Natural killer cell treated with Interleukin-12 subunit alpha and Interleukin-12 subunit beta and Interleukin-15 and Interleukin-18, amount 100 ng/mL, for 72 hours (primary cell): ENCODE results near the gene MORC2. TPM values are rescaled to one million over a fixed set of nuclear protein-coding genes. Genes with fewer than 3 reads are reported as not detected.

Experiments used
- ATAC-seq, 2 donors: fragments of 150-1000 bp; cut with Tn5 transposase in 1 of 2; sonication (Bioruptor Pico), chemical (Tn5 transposase) in 1 of 2; 2 replicates each; pipeline ENCODE4 v1.10.0; 2021
- DNase-seq: peaks from one replicate; pipeline ENCODE4 v3.0.0; 2022; ENCODE audit warnings: low spot score
- H3K27ac Mint-ChIP-seq, 2 donors: 1 replicate in 1 of 2; 2 replicates in 1 of 2; pipeline ENCODE4 v1.8.0; 2022; ENCODE audit warnings: mixed read lengths in 2 of 2, mild to moderate bottlenecking in 1 of 2, moderate library complexity in 1 of 2
- H3K27me3 Mint-ChIP-seq, 2 donors: 1 replicate in 1 of 2; 2 replicates in 1 of 2; pipeline ENCODE4 v1.8.0; 2022; ENCODE audit warnings: mixed read lengths in 2 of 2
- H3K36me3 Mint-ChIP-seq: one replicate; pipeline ENCODE4 v1.8.0; 2022; ENCODE audit warnings: mixed read lengths
- H3K4me1 Mint-ChIP-seq, 2 donors: 1 replicate in 1 of 2; 2 replicates in 1 of 2; pipeline ENCODE4 v1.8.0; 2022; ENCODE audit warnings: low read depth in 2 of 2, mixed read lengths in 2 of 2, mild to moderate bottlenecking in 1 of 2
- H3K4me3 Mint-ChIP-seq: one replicate; pipeline ENCODE4 v1.8.0; 2022; ENCODE audit warnings: mixed read lengths
- H3K9me3 Mint-ChIP-seq: 2 replicates; pipeline ENCODE4 v1.8.0; 2022; ENCODE audit warnings: mixed read lengths
- total RNA-seq, 2 donors: library from RNA; stranded (reverse); gene quantifications; one replicate each; pipeline ENCODE4 v1.2.3, GENCODE V29; 2022

MORC2 gene
- total RNA-seq, 2 donors from 2014 or later = 23.6 to 30.4 TPM

DNA sequence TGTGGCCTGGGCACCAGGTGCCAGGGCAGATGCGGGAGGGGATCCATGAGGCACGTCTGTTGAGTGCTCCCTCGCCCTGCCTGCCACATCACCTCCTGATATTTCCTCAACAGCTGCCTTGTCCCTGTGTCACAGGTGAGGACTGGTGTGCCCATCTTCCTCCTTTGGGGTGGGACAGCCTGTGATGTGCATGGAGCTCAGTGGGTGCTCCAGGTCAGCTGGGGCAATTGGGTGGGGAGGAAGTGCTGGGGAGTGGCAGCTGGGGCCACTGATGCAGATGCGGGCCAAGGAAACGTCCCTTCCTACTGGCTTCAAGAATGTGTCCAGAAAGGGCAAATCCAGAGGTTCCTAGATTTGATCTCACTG is 83.6 kb downstream of the MORC2 start:
- Mint-ChIP-seq H3K36me3 (no peaks in the 10 kb centered on the region), H3K4me1 (no peaks in the 10 kb centered on the region), H3K27ac (no peak overlapping the region), H3K9me3 (no peaks in the 10 kb centered on the region), H3K27me3 (no peaks in the 10 kb centered on the region), H3K4me3 (no peak overlapping the region)
- no peak for DNase-seq
- no peak for ATAC-seq

DNA sequence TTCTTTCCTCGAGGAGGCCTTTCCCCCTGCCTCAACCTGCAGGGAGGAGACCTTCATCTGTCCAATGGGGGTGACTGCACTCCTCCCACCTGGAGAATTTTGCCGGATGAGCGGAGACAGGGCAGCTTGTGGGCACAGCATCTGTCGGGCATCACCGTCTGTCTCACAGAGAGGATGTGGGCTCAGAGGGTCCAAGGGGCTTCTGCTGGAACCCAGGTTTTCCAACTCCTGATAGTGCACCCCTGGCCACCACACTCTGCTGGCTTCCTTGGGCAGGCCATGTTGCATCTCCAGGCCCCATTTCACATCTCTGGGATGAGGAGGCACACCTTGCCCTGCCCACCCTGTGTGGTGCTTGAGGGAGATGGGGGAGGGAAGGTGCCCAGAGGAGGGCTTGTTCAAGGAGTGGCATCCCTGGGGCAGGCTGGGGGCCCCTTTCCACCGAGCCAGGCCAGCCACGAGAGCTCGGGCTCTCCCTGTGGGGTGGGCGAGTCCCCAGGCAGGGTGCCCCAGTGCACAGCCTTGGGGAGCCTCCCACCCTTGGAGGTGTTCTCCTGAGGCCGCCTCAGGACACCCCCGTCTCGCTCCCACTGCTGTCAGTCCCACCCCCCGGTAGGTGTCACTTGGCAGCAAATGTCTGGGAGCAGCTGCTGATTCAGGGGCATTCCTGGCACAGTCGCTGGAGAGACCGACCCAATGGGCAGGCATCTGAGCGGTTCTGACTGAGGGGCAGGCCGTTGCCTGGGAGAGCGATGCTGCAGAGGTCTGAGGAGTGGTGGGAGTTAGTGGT is 84.2 kb downstream of the MORC2 start:
- H3K9me3 Mint-ChIP-seq = no peaks in the 10 kb centered on the region
- ATAC-seq = no peak
- DNase-seq = peak; percentile 46
- no peak overlapping the region for H3K27ac Mint-ChIP-seq
- no peak overlapping the region for H3K4me3 Mint-ChIP-seq
- H3K36me3 Mint-ChIP-seq = no peaks in the 10 kb centered on the region
- H3K27me3 Mint-ChIP-seq = no peaks in the 10 kb centered on the region
- no peaks in the 10 kb centered on the region for H3K4me1 Mint-ChIP-seq

DNA sequence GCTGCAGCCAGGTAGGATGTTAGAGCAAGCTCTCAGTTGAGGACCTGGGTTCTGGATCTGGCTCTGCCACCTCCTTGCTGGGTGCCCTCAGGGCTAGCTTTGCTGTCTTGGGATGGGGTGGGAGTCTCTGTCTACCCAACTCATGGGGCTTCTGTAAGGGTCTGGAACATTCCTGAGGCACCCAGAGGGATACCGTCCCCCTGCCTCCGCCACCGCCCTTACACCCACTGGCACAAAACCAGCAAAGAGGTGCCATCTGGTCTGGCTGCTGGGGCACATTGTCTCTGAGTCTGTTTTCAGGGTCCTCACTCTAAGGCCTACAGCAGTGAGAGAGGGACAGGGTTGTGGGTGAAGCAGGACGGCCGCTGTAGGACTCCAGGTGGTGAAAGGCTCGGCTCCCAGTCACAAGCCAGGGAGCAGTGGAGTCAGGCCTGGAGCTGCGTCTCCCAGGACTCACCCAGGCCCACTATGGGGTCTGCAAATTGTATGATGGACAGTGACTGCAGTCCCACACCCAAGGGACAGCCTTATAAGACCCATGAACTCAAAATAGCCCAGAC is 84.9 kb downstream of the MORC2 start:
- no peaks in the 10 kb centered on the region for H3K9me3 Mint-ChIP-seq
- no peak for ATAC-seq
- no peak overlapping the region for H3K27ac Mint-ChIP-seq
- H3K27me3 Mint-ChIP-seq = no peaks in the 10 kb centered on the region
- H3K4me1 Mint-ChIP-seq = no peaks in the 10 kb centered on the region
- H3K36me3 Mint-ChIP-seq = no peaks in the 10 kb centered on the region
- no peak for DNase-seq
- H3K4me3 Mint-ChIP-seq = no peak overlapping the region

DNA sequence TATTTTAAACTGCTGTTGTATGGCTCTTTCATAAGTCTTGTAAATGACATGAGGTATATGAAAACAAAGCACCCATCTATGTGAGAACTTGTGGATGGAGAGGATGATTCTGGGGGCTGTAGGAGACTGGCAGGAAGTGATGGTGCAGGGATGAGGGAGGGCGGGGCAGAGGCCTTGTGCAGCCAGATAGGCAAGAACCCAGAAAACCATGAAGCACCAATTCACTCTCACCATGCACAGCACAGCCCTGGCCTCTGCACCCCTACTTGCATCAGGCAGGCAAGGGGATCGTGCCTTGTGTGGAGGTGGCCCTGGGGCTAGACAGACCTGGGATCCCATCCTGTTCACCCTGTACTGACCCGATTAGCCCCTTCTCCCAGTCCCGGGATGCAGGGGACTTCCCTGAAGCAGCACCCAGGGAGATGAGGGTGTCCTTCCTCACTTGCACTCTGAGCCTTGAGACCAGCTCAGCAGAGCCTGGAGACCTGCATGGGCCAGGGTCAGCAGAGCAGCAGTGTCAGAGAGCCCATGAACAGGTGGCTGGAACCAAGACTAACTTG is 85.5 kb downstream of the MORC2 start:
- Mint-ChIP-seq H3K27ac (no peak overlapping the region), H3K36me3 (no peaks in the 10 kb centered on the region), H3K9me3 (no peaks in the 10 kb centered on the region), H3K27me3 (no peaks in the 10 kb centered on the region), H3K4me1 (no peaks in the 10 kb centered on the region), H3K4me3 (no peak overlapping the region)
- ATAC-seq (peak in 1 of 2 donors; percentile 25), DNase-seq (peak; percentile 41)

DNA sequence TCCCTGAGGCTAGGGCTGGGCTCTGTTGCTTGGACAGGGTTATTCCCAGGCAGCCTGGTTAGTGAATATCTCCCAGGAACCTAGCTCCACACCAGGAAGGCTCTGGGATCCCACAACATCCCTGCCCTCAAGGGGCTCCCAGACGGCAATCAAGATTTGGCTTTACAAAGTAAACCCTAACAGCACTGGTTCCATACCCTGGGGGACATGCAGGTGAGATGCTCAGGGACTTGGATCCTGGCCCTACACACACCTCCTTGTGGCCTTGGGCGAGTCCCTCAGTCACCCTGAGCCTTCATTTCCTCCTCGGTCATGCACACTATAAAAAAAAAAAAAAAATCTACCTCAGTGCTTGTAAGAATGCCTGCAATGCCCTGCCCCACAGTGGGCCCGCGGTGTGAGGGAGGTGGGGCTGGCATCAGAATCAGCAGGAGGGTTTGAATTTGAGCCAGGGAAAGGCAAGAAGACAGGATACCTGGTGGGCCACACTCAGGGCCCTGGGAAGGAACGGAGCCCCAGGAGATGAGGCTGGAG is 86.3 kb downstream of the MORC2 start:
- Mint-ChIP-seq H3K4me1 (no peaks in the 10 kb centered on the region), H3K36me3 (no peaks in the 10 kb centered on the region), H3K9me3 (no peaks in the 10 kb centered on the region), H3K27me3 (no peaks in the 10 kb centered on the region), H3K4me3 (no peak overlapping the region), H3K27ac (no peak overlapping the region)
- DNase-seq (no peak), ATAC-seq (no peak)

DNA sequence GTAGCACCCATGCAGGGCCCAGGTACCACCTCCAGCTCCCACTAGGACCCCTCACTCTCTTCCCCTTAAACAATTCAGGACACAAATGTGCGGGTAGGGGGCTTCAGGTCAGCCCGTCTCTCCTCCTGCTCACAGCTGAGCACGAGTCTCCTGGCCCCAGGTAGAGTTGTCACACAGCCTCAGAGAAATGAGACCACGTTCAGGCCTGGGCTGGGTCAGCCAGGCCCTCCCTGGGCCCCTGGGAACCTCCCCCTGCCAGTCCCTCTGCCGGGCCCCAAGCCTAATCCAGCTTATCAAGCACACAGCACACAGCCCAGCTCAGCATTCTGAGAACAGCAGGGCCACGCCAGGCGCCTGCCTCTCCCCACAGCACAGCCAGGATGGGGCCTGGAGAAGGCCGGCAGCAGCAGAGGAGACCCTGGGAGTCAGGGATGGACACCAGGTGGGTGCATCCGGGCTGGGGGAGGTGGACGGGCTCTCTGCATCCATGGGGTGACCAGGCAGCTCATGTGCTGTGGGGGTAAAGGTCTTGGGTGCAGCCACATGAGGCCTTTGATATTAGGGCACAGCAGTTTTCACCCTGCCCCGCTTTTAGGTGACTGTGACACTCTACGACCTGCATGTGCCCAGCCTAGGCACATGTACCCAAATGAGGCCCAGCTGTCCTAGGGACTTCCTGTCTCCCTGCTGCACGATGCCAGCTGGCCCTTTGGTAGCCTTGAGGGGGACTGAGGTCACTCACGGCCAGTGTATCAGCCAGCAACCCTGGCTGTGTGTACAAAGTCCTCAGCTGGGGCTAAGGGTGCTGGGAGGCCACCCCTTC is 87.0 kb downstream of the MORC2 start:
- DNase-seq (no peak), ATAC-seq (no peak)
- no peak overlapping the region for H3K27ac Mint-ChIP-seq
- no peaks in the 10 kb centered on the region for H3K9me3 Mint-ChIP-seq
- H3K4me3 Mint-ChIP-seq = no peak overlapping the region
- H3K27me3 Mint-ChIP-seq = no peaks in the 10 kb centered on the region
- no peaks in the 10 kb centered on the region for H3K4me1 Mint-ChIP-seq
- no peaks in the 10 kb centered on the region for H3K36me3 Mint-ChIP-seq

DNA sequence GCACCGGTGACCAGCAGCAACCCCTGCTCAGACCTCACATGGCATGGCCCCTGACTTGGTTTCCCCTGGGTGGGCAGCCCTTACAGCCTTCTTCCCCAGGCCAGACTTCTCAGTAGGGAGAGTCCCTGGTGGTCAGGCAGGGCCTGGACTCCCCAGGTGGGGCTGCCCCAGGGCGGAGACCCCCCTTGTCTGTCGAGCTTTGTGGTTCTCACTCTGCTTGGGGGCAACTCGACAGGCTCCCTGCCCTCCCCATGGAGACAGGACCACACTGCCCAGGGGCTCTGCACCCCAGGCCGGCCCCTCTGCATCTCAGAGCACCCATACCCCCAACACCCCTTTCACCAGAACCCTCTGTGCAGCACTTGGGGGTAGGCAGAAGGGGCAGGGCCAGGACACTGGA is 87.7 kb downstream of the MORC2 start:
- Mint-ChIP-seq H3K4me1 (no peaks in the 10 kb centered on the region), H3K4me3 (no peak overlapping the region), H3K27ac (no peak overlapping the region), H3K9me3 (no peaks in the 10 kb centered on the region), H3K36me3 (no peaks in the 10 kb centered on the region), H3K27me3 (no peaks in the 10 kb centered on the region)
- DNase-seq (peak; percentile 26), ATAC-seq (peak in 1 of 2 donors; percentile 4)

DNA sequence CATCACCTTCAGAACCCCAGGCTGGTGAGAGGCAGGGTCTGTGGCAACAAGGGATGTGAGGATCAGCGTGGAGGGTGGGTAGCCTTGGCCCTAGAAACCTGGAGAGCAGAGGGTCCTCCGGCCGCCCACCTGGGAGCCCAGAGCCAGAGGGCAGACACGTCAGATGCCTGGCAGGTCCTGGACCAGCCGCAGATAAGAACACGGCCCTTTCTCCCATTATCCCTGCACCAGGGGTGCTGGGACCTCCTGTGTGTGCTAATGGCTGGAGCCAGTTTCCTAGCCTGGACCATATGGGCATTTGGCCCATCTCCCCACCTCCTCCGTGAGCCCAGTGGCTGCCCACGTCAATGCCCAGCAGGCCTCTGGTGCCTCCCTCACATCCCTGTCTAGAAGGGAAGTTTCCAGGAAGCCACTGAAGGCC is 88.4 kb downstream of the MORC2 start:
- Mint-ChIP-seq H3K9me3 (no peaks in the 10 kb centered on the region), H3K36me3 (no peaks in the 10 kb centered on the region), H3K4me3 (no peak overlapping the region), H3K27ac (no peak overlapping the region), H3K4me1 (no peaks in the 10 kb centered on the region), H3K27me3 (no peaks in the 10 kb centered on the region)
- ATAC-seq (no peak), DNase-seq (no peak)

DNA sequence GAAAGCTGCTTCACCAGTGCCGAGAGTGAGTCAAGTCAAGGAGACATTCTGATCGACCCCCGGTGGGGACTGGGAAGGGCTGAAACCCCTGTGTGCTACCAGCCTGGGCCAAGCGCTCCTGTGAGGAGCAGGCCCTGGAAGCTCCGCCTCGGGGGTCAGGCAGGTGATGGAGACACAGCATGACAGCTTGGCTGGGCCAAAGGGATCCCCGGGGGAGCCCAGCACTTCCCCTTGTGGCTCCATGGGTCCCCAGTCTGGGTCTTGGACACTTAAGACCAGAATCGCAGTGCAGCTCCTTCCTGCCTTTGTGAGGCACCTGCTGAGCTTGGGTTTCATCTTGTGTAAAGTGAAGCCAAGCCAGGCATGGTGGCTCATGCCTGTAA is 89.2 kb downstream of the MORC2 start:
- H3K4me1 Mint-ChIP-seq = no peaks in the 10 kb centered on the region
- DNase-seq = peak; percentile 44
- H3K27ac Mint-ChIP-seq = no peak overlapping the region
- no peaks in the 10 kb centered on the region for H3K9me3 Mint-ChIP-seq
- H3K4me3 Mint-ChIP-seq = no peak overlapping the region
- no peaks in the 10 kb centered on the region for H3K27me3 Mint-ChIP-seq
- no peaks in the 10 kb centered on the region for H3K36me3 Mint-ChIP-seq
- no peak for ATAC-seq

DNA sequence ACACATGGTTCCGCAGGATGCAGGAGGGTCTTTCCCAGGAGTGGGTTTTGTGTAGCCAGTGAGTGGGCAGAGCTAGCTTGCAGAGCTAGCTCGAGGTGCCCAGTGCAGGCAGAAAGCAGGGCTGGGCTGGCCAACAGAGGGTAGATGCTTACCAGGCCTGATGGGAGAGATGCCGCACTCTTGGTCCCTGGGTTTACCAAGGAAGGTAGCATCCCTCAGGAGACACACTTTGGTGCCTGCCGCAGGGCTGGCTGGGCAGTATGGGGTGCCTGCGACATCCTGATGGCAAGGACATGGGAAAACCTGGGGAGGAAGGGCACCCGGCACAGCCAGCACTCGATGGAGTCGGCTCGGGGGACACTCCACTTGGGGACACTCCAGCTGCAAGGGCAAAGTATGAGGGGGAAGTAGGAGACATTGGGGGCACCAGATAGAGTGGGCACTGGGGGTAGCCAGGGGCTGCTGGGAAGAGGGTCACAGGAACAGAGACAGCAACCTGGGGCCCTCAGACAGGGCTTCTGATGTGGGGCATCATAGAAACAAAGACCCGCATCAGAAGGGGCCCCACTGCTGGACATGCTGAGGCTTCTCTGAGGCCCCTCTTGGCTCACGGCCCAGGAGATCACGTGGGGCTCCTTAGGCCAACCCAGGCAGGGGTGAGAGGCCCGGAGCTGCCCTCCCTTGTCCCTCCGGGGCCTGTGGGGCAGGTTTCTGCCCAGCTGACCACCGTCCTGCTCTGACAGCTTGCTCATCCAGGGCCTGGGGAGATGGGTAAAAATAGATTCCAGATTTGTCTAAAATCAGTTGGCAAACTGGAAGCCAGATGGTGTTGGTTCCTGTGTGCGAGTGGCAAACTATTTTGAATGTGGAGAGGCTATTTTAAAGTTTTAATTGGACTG is 89.8 kb downstream of the MORC2 start:
- Mint-ChIP-seq H3K27me3 (no peaks in the 10 kb centered on the region), H3K9me3 (no peaks in the 10 kb centered on the region), H3K4me1 (no peaks in the 10 kb centered on the region), H3K27ac (no peak overlapping the region), H3K4me3 (no peak overlapping the region), H3K36me3 (no peaks in the 10 kb centered on the region)
- ATAC-seq (no peak), DNase-seq (peak; percentile 54)

DNA sequence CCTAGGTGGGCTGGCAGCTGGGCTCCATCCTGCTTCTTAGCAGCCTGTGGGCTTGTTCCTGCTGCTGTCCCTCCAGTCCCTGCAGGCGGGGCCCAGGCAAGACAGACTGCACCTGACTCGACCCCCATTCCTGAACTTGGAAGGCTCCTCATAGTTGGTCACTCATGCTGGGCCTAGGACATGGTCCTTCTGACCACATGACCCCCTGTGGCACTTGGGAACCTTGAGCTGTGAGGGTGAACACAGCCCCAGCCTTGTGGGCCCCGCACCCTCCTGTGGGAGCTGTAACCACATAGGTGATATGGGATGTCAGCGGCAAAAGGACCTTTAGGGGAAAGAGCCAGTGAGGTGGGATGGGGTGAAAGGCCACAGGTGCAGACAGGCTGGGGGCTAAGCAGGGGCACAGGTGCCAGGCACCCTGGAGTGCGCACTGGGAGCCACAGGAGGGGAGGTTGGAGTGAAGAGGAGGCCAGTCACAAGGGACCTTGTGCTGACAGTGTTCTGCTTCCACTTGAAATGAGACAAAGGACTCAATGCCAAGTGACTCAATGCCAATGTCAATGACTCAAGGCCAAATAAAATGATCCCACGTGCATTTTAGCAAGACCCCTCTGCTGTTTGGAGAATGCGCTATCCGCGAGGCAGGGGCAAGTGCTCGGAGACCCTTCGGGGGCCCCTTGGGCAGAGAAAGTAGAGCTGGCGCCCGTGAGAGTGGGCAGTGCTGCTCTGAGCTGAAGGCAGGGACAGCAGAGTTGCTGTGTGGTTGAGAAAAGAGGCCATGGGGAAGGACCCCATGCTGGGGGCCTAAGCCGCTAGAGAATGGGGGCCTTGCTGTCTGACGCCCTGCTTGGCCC is 90.7 kb downstream of the MORC2 start:
- Mint-ChIP-seq H3K36me3 (no peaks in the 10 kb centered on the region), H3K27ac (no peak overlapping the region), H3K27me3 (no peaks in the 10 kb centered on the region), H3K4me3 (no peak overlapping the region), H3K4me1 (no peaks in the 10 kb centered on the region), H3K9me3 (no peaks in the 10 kb centered on the region)
- DNase-seq (peak; percentile 53), ATAC-seq (peak in 1 of 2 donors; percentile 15)

DNA sequence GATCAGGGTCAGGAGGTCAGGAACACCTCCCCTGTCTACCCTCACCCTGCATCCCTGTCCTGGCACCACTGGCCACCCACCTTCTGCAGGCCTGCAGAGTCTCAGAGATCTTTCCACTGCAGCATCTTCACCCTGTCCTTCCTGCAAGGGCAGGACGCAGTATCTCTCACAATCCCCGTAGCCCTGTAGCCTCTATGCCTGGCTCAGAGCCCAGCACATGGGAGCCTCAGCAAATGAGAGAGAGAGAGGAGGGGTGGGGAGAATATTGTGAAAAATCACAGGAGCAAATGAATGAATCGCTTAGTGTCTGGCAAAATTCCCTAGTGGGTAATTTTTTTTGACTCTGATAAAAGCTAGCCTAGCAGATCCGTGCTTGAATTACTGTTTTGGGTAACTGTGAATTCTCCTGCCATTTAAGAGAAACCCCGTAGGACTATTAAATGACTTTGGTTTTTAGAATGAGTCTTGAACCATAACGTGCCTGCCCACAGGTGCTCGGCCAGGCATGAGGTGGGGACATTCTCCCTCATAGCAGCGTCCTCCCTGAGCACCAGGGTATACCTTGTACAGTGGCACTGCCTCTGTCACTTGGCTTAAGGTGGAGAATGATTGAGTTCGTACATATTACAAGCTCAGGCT is 91.5 kb downstream of the MORC2 start:
- Mint-ChIP-seq H3K27me3 (no peaks in the 10 kb centered on the region), H3K27ac (no peak overlapping the region), H3K36me3 (no peaks in the 10 kb centered on the region), H3K4me3 (no peak overlapping the region), H3K4me1 (no peaks in the 10 kb centered on the region), H3K9me3 (no peaks in the 10 kb centered on the region)
- no peak for DNase-seq
- no peak for ATAC-seq
